Measurements from ENCODE around the gene ACTR6. TPM values are rescaled to one million over a fixed set of nuclear protein-coding genes. Genes with fewer than 3 reads are reported as not detected.

Gene ACTR6
- 29.6 TPM for polyA plus RNA-seq (2013, experiment 1 of 2)
- polyA plus RNA-seq (2013, experiment 2 of 2): 34.4 TPM

- WGBS, 2 experiments (ENCODE audit: insufficient coverage in 2 of 2): 0% methylated on average over 22 to 29 of the region's 38 CpGs
Observed at GRCh38 chr12:100200463-100201181, at the start of gene ACTR6. Gene ACTR6 (plus strand): TSS chr12:100200815. CDS start chr12:100200852, 37 bp downstream.

GRCh38 chr12:100151769-100152168 is 48.8 kb upstream of the ACTR6 start:
- WGBS, 2 experiments (ENCODE audit: insufficient coverage in 2 of 2): 100% methylated on average over 2 of the region's 2 CpGs; no CpG with 5 or more reads in 1 of the 2 experiments
- Histone ChIP-seq H3K27ac (ENCODE audit: low read depth, low read length, severe bottlenecking) (no peak overlapping the region), H3K4me1 (ENCODE audit: control insufficient read depth, insufficient read depth, low read length, poor library complexity, severe bottlenecking) (no peaks in the 10 kb centered on the region), H3K4me3 (ENCODE audit: extremely low read depth, insufficient read depth, low read length, poor library complexity, severe bottlenecking) (no peak overlapping the region), H3K36me3 (ENCODE audit: control insufficient read depth, insufficient read depth, low read length) (no peaks in the 10 kb centered on the region), H3K9me3 (ENCODE audit: control insufficient read depth, low read length) (no peaks in the 10 kb centered on the region)

More at GRCh38 chr12:100200463-100201181, at the start of gene ACTR6:
- Histone ChIP-seq H3K36me3 (ENCODE audit: control insufficient read depth, insufficient read depth, low read length) (peaks cover 4% of the 10 kb centered on the region), H3K4me1 (ENCODE audit: control insufficient read depth, insufficient read depth, low read length, poor library complexity, severe bottlenecking) (no peaks in the 10 kb centered on the region), H3K9me3 (ENCODE audit: control insufficient read depth, low read length) (no peaks in the 10 kb centered on the region), H3K4me3 (ENCODE audit: extremely low read depth, insufficient read depth, low read length, poor library complexity, severe bottlenecking) (peak within 1 kb of the TSS; percentile 78), H3K27ac (ENCODE audit: low read depth, low read length, severe bottlenecking) (peak within 1 kb of the TSS; percentile 1)

GRCh38 chr12:100153131-100153530 is 47.5 kb upstream of the ACTR6 start:
- Histone ChIP-seq H3K4me3 (ENCODE audit: extremely low read depth, insufficient read depth, low read length, poor library complexity, severe bottlenecking) (no peak overlapping the region), H3K27ac (ENCODE audit: low read depth, low read length, severe bottlenecking) (no peak overlapping the region), H3K4me1 (ENCODE audit: control insufficient read depth, insufficient read depth, low read length, poor library complexity, severe bottlenecking) (no peaks in the 10 kb centered on the region), H3K9me3 (ENCODE audit: control insufficient read depth, low read length) (no peaks in the 10 kb centered on the region), H3K36me3 (ENCODE audit: control insufficient read depth, insufficient read depth, low read length) (no peaks in the 10 kb centered on the region)
- WGBS, 2 experiments (ENCODE audit: insufficient coverage in 2 of 2): 87 to 93% methylated on average over 6 to 9 of the region's 10 CpGs

GRCh38 chr12:100154474-100155247 is 46.0 kb upstream of the ACTR6 start:
- no peaks in the 10 kb centered on the region for H3K4me1 ChIP-seq (ENCODE audit: control insufficient read depth, insufficient read depth, low read length, poor library complexity, severe bottlenecking)
- no peak overlapping the region for H3K27ac ChIP-seq (ENCODE audit: low read depth, low read length, severe bottlenecking)
- no peaks in the 10 kb centered on the region for H3K9me3 ChIP-seq (ENCODE audit: control insufficient read depth, low read length)
- no peak overlapping the region for H3K4me3 ChIP-seq (ENCODE audit: extremely low read depth, insufficient read depth, low read length, poor library complexity, severe bottlenecking)
- no peaks in the 10 kb centered on the region for H3K36me3 ChIP-seq (ENCODE audit: control insufficient read depth, insufficient read depth, low read length)
- 52 to 57% methylated on average over 6 to 10 of the region's 15 CpGs for WGBS, 2 experiments (ENCODE audit: insufficient coverage in 2 of 2)

DNA sequence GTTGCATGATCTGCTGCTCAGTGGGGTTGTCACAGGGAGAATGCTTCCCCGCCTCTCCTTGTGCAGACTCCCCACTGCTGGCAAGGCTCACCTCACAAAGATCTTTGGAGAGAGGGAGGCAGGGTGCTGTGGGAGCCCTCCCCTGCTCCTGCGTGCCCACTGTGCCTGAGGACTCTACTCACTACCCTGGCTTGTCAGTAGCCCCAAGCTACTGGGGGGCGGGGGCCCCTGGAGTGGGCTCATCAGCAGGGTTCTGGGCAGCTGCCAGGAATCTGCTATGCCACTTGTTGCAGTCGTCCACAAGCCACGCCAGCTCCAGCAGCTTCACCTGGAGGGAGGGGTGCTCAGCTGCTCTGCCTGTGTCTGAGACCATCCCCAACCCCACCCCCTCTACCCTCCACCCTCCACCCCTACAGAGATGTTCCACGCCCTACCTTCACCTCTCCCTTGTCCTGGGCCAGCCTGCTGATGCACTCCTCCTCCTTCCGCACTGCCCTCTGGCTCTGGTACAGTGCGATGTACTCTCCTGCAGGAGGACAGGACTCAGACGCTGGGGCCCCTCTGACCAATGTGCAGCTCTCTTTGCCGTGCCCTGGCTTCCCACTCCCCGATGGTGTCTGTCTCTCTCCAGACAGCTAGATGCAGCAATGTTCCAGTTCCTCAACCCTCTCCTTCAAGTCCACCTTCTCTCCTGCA is 43.7 kb upstream of the ACTR6 start:
- Histone ChIP-seq H3K36me3 (ENCODE audit: control insufficient read depth, insufficient read depth, low read length) (no peaks in the 10 kb centered on the region), H3K4me3 (ENCODE audit: extremely low read depth, insufficient read depth, low read length, poor library complexity, severe bottlenecking) (no peak overlapping the region), H3K9me3 (ENCODE audit: control insufficient read depth, low read length) (no peaks in the 10 kb centered on the region), H3K27ac (ENCODE audit: low read depth, low read length, severe bottlenecking) (no peak overlapping the region), H3K4me1 (ENCODE audit: control insufficient read depth, insufficient read depth, low read length, poor library complexity, severe bottlenecking) (no peaks in the 10 kb centered on the region)
- 80 to 93% methylated on average over 5 to 8 of the region's 11 CpGs for WGBS, 2 experiments (ENCODE audit: insufficient coverage in 2 of 2)

DNA sequence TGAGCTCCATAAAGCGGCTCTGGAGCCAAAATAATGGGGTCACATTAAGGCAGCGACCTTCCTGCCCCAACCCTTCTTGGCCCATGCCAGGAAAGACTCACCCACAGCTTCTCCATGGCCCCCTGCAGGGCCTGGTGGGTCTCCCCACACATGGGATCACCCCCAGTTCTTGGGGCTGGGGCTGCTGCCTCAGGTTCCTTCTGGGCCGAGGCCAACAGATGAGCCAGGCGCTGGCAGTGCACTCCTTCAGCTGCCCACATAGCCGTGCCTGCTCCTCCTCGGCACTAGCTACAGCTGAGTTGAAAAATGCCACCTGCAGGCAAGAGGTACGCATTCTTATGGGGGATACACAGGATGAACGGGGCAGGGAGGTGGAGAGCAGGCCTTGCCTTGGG is 43.2 kb upstream of the ACTR6 start:
- Histone ChIP-seq H3K4me3 (ENCODE audit: extremely low read depth, insufficient read depth, low read length, poor library complexity, severe bottlenecking) (no peak overlapping the region), H3K27ac (ENCODE audit: low read depth, low read length, severe bottlenecking) (no peak overlapping the region), H3K36me3 (ENCODE audit: control insufficient read depth, insufficient read depth, low read length) (no peaks in the 10 kb centered on the region), H3K4me1 (ENCODE audit: control insufficient read depth, insufficient read depth, low read length, poor library complexity, severe bottlenecking) (no peaks in the 10 kb centered on the region), H3K9me3 (ENCODE audit: control insufficient read depth, low read length) (no peaks in the 10 kb centered on the region)
- 88 to 92% methylated on average over 8 of the region's 8 CpGs for WGBS, 2 experiments (ENCODE audit: insufficient coverage in 2 of 2)

DNA sequence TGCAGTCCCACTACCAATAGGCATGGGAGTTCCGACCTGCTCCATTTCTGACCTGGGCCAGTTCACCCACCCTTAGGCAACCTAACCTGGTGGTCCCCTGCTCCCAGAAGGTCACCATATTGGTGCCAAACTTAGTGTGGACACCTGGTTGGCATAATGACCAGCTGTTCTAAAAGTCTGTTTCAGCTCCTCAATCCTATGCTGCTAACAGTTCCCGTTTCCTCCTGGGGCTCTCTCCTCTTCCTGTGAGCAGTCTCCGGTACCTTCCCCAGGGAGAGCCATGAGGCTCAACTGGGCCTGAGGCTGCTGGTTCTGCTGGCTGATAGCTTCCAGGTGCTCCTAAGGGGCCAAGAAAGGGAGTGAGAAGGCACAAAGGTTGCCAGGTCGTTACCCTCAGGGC is 42.1 kb upstream of the ACTR6 start:
- no peak overlapping the region for H3K27ac ChIP-seq (ENCODE audit: low read depth, low read length, severe bottlenecking)
- no peaks in the 10 kb centered on the region for H3K4me1 ChIP-seq (ENCODE audit: control insufficient read depth, insufficient read depth, low read length, poor library complexity, severe bottlenecking)
- WGBS, 2 experiments (ENCODE audit: insufficient coverage in 2 of 2): 79 to 80% methylated on average over 2 to 4 of the region's 4 CpGs
- H3K9me3 ChIP-seq (ENCODE audit: control insufficient read depth, low read length): no peaks in the 10 kb centered on the region
- H3K4me3 ChIP-seq (ENCODE audit: extremely low read depth, insufficient read depth, low read length, poor library complexity, severe bottlenecking): no peak overlapping the region
- H3K36me3 ChIP-seq (ENCODE audit: control insufficient read depth, insufficient read depth, low read length): no peaks in the 10 kb centered on the region

- Histone ChIP-seq H3K36me3 (ENCODE audit: control insufficient read depth, insufficient read depth, low read length) (no peaks in the 10 kb centered on the region), H3K27ac (ENCODE audit: low read depth, low read length, severe bottlenecking) (no peak overlapping the region), H3K4me1 (ENCODE audit: control insufficient read depth, insufficient read depth, low read length, poor library complexity, severe bottlenecking) (peaks cover 4% of the 10 kb centered on the region), H3K9me3 (ENCODE audit: control insufficient read depth, low read length) (no peaks in the 10 kb centered on the region), H3K4me3 (ENCODE audit: extremely low read depth, insufficient read depth, low read length, poor library complexity, severe bottlenecking) (no peak overlapping the region)
- 88 to 90% methylated on average over 4 to 6 of the region's 9 CpGs for WGBS, 2 experiments (ENCODE audit: insufficient coverage in 2 of 2)
Observed at GRCh38 chr12:100159391-100160104, 41.1 kb upstream of the ACTR6 start.

- H3K27ac ChIP-seq (ENCODE audit: low read depth, low read length, severe bottlenecking): no peak overlapping the region
- no peaks in the 10 kb centered on the region for H3K36me3 ChIP-seq (ENCODE audit: control insufficient read depth, insufficient read depth, low read length)
- peaks cover 4% of the 10 kb centered on the region for H3K4me1 ChIP-seq (ENCODE audit: control insufficient read depth, insufficient read depth, low read length, poor library complexity, severe bottlenecking)
- 2 to 3% methylated on average over 16 of the region's 16 CpGs for WGBS, 2 experiments (ENCODE audit: insufficient coverage in 2 of 2)
- H3K9me3 ChIP-seq (ENCODE audit: control insufficient read depth, low read length): no peaks in the 10 kb centered on the region
- H3K4me3 ChIP-seq (ENCODE audit: extremely low read depth, insufficient read depth, low read length, poor library complexity, severe bottlenecking): no peak overlapping the region
Observed at GRCh38 chr12:100163416-100164152, 37.0 kb upstream of the ACTR6 start.

Data from mesodermal cell (in vitro differentiated cells).